Right lobe of liver (tissue), 6 donors: ENCODE data around the gene ADGRL2. TPM values are rescaled to one million over a fixed set of nuclear protein-coding genes. Genes with fewer than 3 reads are reported as not detected.

ENCODE experiments used
- ATAC-seq, 4 donors: fragments of 200-7000 bp; cut with Tn5 transposase; one replicate each; pipeline ENCODE4 v1.9.1; 2020; ENCODE audit warnings: mild to moderate bottlenecking in 4 of 4, moderate library complexity in 4 of 4
- DNase-seq, 3 donors: peaks; one replicate each; pipeline ENCODE4 v3.0.0-alpha.2; 2020
- H3K27ac ChIP-seq, 3 donors: fragments of 200-600 bp; one replicate each; pipeline ENCODE4 v1.8.0; 2022
- H3K27me3 ChIP-seq, 2 donors: fragments of 200-600 bp; one replicate each; pipeline ENCODE4 v1.8.0; 2022
- H3K36me3 ChIP-seq, 4 donors: fragments of 200-600 bp; sonication (generic) in 1 of 4; one replicate each; pipeline versions ENCODE4 v1.5.1 to v1.8.0; 2017 to 2022; ENCODE audit warnings: control low read depth in 1 of 4
- H3K4me1 ChIP-seq, 4 donors: fragments of 200-600 bp; sonication (generic) in 1 of 4; one replicate each; pipeline versions ENCODE4 v1.5.1 to v1.8.0; 2017 to 2022; ENCODE audit warnings: control low read depth in 1 of 4
- H3K4me3 ChIP-seq, 3 donors: fragments of 200-600 bp; one replicate each; pipeline ENCODE4 v1.8.0; 2022
- H3K9me3 ChIP-seq, 4 donors: fragments of 200-600 bp; sonication (generic) in 1 of 4; one replicate each; pipeline versions ENCODE4 v1.5.1 to v1.8.0; 2017 to 2022; ENCODE audit warnings: control low read depth in 1 of 4
- CTCF ChIP-seq, 4 donors: fragments of 200-600 bp in 3 of 4; fragments of 450-650 bp in 1 of 4; IDR thresholded peaks; one replicate each; pipeline versions ENCODE4 v1.5.1 to v1.8.0; 2016 to 2022; ENCODE audit warnings: antibody characterized with exemption in 4 of 4, mild to moderate bottlenecking in 2 of 4
- POLR2A ChIP-seq: fragments of 450-650 bp; IDR thresholded peaks from one replicate; pipeline ENCODE4 v1.6.1; 2017; ENCODE audit warnings: antibody characterized with exemption, mild to moderate bottlenecking
- WGBS: methylation state at CpG from one replicate; pipeline ENCODE4 v1.1.6; 2018; ENCODE audit warnings: low coverage, low lambda C conversion rate; ENCODE audit not compliant: insufficient coverage; ENCODE audit errors: missing lambda C conversion rate; 5-methylcytosine and 5-hydroxymethylcytosine counted together
- intact Hi-C, 2 donors: fragments of 100-400 bp; cut with DNase I; formaldehyde crosslinking; loops; one replicate each; pipeline versions ENCODE4 v1.11.2 to v1.14.1; 2022
- total RNA-seq, 6 experiments: library from RNA; depleted of rRNA in 2 of 6; stranded (reverse); fragments of >200 nt in 2 of 6; fragmentation: NEBNext Ultra II Directional in 3 of 6; extraction: Animal tissue kit (Norgen Biotek cat#: 25700) in 3 of 6; gene quantifications; one replicate each; pipeline versions ENCODE4 v1.1.0 to v1.2.4, GENCODE V29; 2016 to 2023
- donor health status: DM: no; HTN: yes; CAD: no.
- donor health status: DM: no; HTN: no; CAD: no.
- donor health status: DM: no; HTN: no; CAD: no.
- donor health status: DM: no; HTN: yes; CAD: no.
- donor health status: DM: no; HTN: yes; CAD: no.

The ADGRL2 gene
- total RNA-seq, 6 experiments from 2014 or later: 38.0 to 72.3 (median 51.2) TPM

GRCh38 chr1:81813691-81814090 is 13.0 kb downstream of the ADGRL2 start:
- Histone ChIP-seq H3K27me3 (no peaks in the 10 kb centered on the region), H3K9me3 (no peaks in the 10 kb centered on the region), H3K27ac (no peak overlapping the region), H3K36me3 (no peaks in the 10 kb centered on the region), H3K4me3 (no peak overlapping the region), H3K4me1 (peaks cover 0 to 41% (median 8%) of the 10 kb centered on the region in 4 donors)
- TF ChIP-seq POLR2A (no peak), CTCF (IDR thresholded peaks at IDR 0.05) (no peak)
- intact Hi-C loops: no loop called here
- 92% methylated on average over 2 of the region's 2 CpGs for WGBS
- DNase-seq: no peak
- ATAC-seq: no peak

GRCh38 chr1:81819613-81820012 is 18.9 kb downstream of the ADGRL2 start:
- WGBS: 97% methylated on average over 4 of the region's 4 CpGs
- H3K27me3 ChIP-seq: no peaks in the 10 kb centered on the region
- H3K4me3 ChIP-seq: no peak overlapping the region
- DNase-seq (no peak), ATAC-seq (no peak)
- H3K9me3 ChIP-seq: no peaks in the 10 kb centered on the region
- no peak for TF ChIP-seq CTCF (IDR thresholded peaks at IDR 0.05)
- TF ChIP-seq POLR2A: no peak
- intact Hi-C loops: no loop called here
- H3K4me1 ChIP-seq: peaks cover 0 to 3% (median 0%) of the 10 kb centered on the region in 4 donors
- H3K27ac ChIP-seq: no peak overlapping the region
- no peaks in the 10 kb centered on the region for H3K36me3 ChIP-seq

GRCh38 chr1:81820765-81821164 is 20.0 kb downstream of the ADGRL2 start:
- WGBS: 91% methylated on average over 2 of the region's 2 CpGs
- no peaks in the 10 kb centered on the region for H3K27me3 ChIP-seq

GRCh38 chr1:81823082-81823481 is 22.3 kb downstream of the ADGRL2 start:
- DNase-seq (no peak), ATAC-seq (no peak)
- intact Hi-C loops: no loop called here
- Histone ChIP-seq H3K36me3 (no peaks in the 10 kb centered on the region), H3K4me3 (no peak overlapping the region), H3K4me1 (peaks cover 0 to 3% (median 0%) of the 10 kb centered on the region in 4 donors), H3K27me3 (no peaks in the 10 kb centered on the region), H3K27ac (no peak overlapping the region), H3K9me3 (no peaks in the 10 kb centered on the region)
- WGBS: 75% methylated on average over 4 of the region's 4 CpGs
- TF ChIP-seq CTCF (IDR thresholded peaks at IDR 0.05): no peak
- no peak for TF ChIP-seq POLR2A

More at GRCh38 chr1:81820765-81821164, 20.0 kb downstream of the ADGRL2 start:
- no peak overlapping the region for H3K4me3 ChIP-seq
- DNase-seq: no peak
- H3K36me3 ChIP-seq: no peaks in the 10 kb centered on the region
- H3K27ac ChIP-seq: no peak overlapping the region
- intact Hi-C loops: no loop called here
- H3K9me3 ChIP-seq: no peaks in the 10 kb centered on the region
- peaks cover 0 to 3% (median 0%) of the 10 kb centered on the region in 4 donors for H3K4me1 ChIP-seq
- TF ChIP-seq CTCF (IDR thresholded peaks at IDR 0.05): no peak
- no peak for TF ChIP-seq POLR2A
- ATAC-seq: no peak

GRCh38 chr1:81824759-81825158 is 24.0 kb downstream of the ADGRL2 start:
- Histone ChIP-seq H3K27ac (no peak overlapping the region), H3K4me1 (peaks cover 0 to 3% (median 0%) of the 10 kb centered on the region in 4 donors), H3K36me3 (no peaks in the 10 kb centered on the region), H3K27me3 (no peaks in the 10 kb centered on the region), H3K9me3 (no peaks in the 10 kb centered on the region), H3K4me3 (no peak overlapping the region)
- no peak for ATAC-seq
- no peak for TF ChIP-seq POLR2A
- TF ChIP-seq CTCF (IDR thresholded peaks at IDR 0.05): no peak
- 95% methylated on average over 3 of the region's 4 CpGs for WGBS
- no peak for DNase-seq
- intact Hi-C loops: no loop called here
